IgD-negative memory B cell (primary cell): ENCODE measurements around the gene EYS. TPM values are rescaled to one million over a fixed set of nuclear protein-coding genes. Genes with fewer than 3 reads are reported as not detected.

Experiments used
- H3K27ac Mint-ChIP-seq, 3 donors: one replicate each; pipeline ENCODE4 v1.8.0; 2020 to 2022; ENCODE audit warnings: mild to moderate bottlenecking in 3 of 3, mixed read lengths in 3 of 3, moderate library complexity in 1 of 3
- H3K27me3 Mint-ChIP-seq: one replicate; pipeline ENCODE4 v1.8.0; 2021; ENCODE audit warnings: mixed read lengths
- H3K36me3 Mint-ChIP-seq: one replicate; pipeline ENCODE4 v1.8.0; 2020; ENCODE audit warnings: mild to moderate bottlenecking, mixed read lengths
- H3K4me1 Mint-ChIP-seq, 3 donors: one replicate each; pipeline ENCODE4 v1.8.0; 2020 to 2022; ENCODE audit warnings: mixed read lengths in 3 of 3, mild to moderate bottlenecking in 1 of 3
- H3K4me3 Mint-ChIP-seq, 4 donors: one replicate each; pipeline ENCODE4 v1.8.0; 2020 to 2022; ENCODE audit warnings: mild to moderate bottlenecking in 4 of 4, mixed read lengths in 4 of 4, moderate library complexity in 3 of 4
- H3K9me3 Mint-ChIP-seq, 3 donors: one replicate each; pipeline ENCODE4 v1.8.0; 2020 to 2021; ENCODE audit warnings: mixed read lengths in 3 of 3, mild to moderate bottlenecking in 1 of 3
- polyA plus RNA-seq: library from polyadenylated mRNA; unstranded; fragments of 300-500 nt; fragmentation: Illumina TruSeq; gene quantifications from one replicate; pipeline ENCODE4 v1.2.3, GENCODE V29; 2021

The EYS gene
- polyA plus RNA-seq, 1 donor from 2014 or later: 0.04 TPM

DNA sequence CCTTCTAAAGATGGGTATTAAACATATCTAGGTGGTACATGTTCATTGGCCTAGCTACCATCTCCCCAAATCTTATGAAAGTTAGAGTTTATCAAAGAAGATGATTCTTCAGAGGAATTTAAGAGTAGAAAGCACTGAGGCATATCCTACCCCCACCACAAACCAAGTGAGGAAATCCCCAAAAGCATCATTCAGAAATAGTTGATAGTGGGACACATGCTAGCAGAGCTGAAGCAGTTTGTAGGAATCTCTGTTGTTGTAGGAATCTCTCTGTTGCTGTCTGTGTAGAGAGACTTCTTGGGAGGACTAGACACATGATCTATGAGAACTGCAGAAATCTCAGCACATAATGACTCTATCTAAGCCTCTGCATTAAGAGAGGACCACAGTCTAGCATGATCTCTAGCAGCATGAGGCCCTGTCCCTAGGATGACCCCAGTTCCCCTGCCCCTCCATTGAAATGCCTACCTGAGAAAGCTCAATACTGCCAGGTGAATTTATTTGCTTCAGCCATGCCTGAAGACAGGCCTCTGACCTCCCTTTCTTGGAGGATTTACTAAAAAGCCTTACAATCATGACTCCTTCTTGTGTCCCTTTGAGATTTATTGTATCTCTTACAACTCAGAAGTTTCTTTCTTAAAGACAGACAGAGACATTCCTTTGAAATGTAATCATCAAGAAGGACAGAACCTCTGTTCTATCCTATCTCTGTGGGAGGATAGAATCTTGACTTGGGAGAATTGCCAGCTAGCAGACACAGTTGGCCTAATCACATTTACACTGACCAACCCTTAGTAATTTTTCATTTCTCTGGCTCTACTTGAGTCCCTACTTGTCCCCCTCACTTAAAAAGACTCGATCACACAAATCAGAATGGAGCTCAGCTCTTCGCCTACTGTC lies 1489.1 kb downstream of the EYS start:
- Mint-ChIP-seq H3K9me3 (peaks cover 0 to 4% (median 0%) of the 10 kb centered on the region in 3 donors), H3K4me1 (no peaks in the 10 kb centered on the region), H3K36me3 (no peaks in the 10 kb centered on the region), H3K4me3 (no peak overlapping the region), H3K27me3 (no peaks in the 10 kb centered on the region), H3K27ac (no peak overlapping the region)

GRCh38 chr6:64214373-64214772 lies 1492.7 kb downstream of the EYS start:
- peaks cover 0 to 4% (median 4%) of the 10 kb centered on the region in 3 donors for H3K9me3 Mint-ChIP-seq
- H3K27me3 Mint-ChIP-seq: no peaks in the 10 kb centered on the region
- no peak overlapping the region for H3K27ac Mint-ChIP-seq
- H3K4me1 Mint-ChIP-seq: no peaks in the 10 kb centered on the region
- H3K36me3 Mint-ChIP-seq: no peaks in the 10 kb centered on the region
- no peak overlapping the region for H3K4me3 Mint-ChIP-seq

DNA sequence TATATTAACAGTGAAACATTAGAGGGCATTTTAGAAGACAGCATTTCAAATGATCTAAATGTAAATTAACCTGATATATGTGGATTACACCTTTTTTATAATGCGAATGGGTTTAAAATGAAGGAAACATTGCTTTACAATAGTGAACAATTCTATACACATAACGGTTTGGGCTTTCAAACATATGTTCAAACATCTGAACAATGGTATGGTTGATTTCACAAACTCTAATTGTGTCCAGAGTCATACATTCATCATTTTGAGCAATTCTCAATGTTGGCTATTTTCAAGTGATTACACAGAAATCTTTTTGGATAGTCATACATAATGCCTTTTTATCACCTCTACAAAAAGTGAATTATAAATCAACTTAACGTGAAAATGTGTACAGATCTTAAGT lies 1493.3 kb downstream of the EYS start:
- no peaks in the 10 kb centered on the region for H3K36me3 Mint-ChIP-seq
- no peaks in the 10 kb centered on the region for H3K4me1 Mint-ChIP-seq
- H3K4me3 Mint-ChIP-seq: no peak overlapping the region
- H3K27ac Mint-ChIP-seq: no peak overlapping the region
- peaks cover 0 to 4% (median 0%) of the 10 kb centered on the region in 3 donors for H3K9me3 Mint-ChIP-seq
- H3K27me3 Mint-ChIP-seq: no peaks in the 10 kb centered on the region

GRCh38 chr6:64197246-64197645 lies 1509.8 kb downstream of the EYS start:
- H3K27me3 Mint-ChIP-seq: no peaks in the 10 kb centered on the region
- no peak overlapping the region for H3K27ac Mint-ChIP-seq
- H3K4me3 Mint-ChIP-seq: no peak overlapping the region
- H3K9me3 Mint-ChIP-seq: peaks cover 0 to 3% (median 0%) of the 10 kb centered on the region in 3 donors
- no peaks in the 10 kb centered on the region for H3K4me1 Mint-ChIP-seq
- no peaks in the 10 kb centered on the region for H3K36me3 Mint-ChIP-seq

DNA sequence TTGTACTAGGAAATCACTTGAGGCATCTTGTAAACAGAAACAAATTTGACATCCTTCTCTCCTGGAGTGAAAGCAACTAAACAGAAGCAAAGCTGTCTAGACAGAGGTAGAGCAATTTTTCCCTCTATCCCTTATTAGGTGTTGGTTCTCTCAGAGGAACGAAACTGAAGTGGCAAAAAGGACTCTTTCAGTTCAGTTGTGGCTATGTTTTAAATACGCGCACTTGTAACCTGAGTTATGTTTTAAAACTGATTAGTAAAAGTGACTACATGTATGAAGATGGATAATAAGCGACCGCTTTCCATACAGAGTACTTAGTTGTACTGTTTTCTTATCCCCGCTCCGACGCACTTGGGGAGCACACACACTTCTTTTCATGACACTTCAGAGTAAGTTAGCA lies 1520.4 kb downstream of the EYS start:
- no peaks in the 10 kb centered on the region for H3K27me3 Mint-ChIP-seq
- H3K4me1 Mint-ChIP-seq: no peaks in the 10 kb centered on the region
- no peak overlapping the region for H3K4me3 Mint-ChIP-seq
- H3K36me3 Mint-ChIP-seq: no peaks in the 10 kb centered on the region
- peaks cover 0 to 22% (median 0%) of the 10 kb centered on the region in 3 donors for H3K9me3 Mint-ChIP-seq
- no peak overlapping the region for H3K27ac Mint-ChIP-seq

- Mint-ChIP-seq H3K36me3 (no peaks in the 10 kb centered on the region), H3K27ac (no peak overlapping the region), H3K4me1 (no peaks in the 10 kb centered on the region), H3K4me3 (no peak overlapping the region), H3K9me3 (peaks cover 0 to 22% (median 0%) of the 10 kb centered on the region in 3 donors), H3K27me3 (no peaks in the 10 kb centered on the region)
Observed at GRCh38 chr6:64185621-64186020, 1521.4 kb downstream of the EYS start.

DNA sequence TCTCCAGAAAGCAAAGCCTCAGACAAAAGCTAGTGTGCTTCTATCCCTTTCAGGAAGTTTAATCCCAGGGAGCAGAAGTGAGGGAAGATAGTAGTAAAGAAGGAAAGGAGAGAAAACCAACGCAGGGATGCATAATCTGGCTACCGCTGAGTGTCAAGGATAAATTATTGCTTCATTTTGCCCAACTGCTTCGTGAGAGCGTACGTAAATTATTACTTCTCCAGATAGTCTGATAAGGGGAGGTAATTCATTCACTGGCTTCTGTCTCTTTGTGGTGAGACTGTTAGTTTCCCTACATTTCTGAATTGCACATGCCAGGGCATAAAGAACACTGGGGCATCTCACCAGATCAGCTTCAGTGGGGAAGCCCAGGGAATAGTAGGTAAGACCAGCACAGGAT lies 1531.7 kb downstream of the EYS start:
- H3K4me3 Mint-ChIP-seq: no peak overlapping the region

GRCh38 chr6:64170316-64170715 lies 1536.7 kb downstream of the EYS start:
- Mint-ChIP-seq H3K36me3 (no peaks in the 10 kb centered on the region), H3K27ac (no peak overlapping the region), H3K4me1 (no peaks in the 10 kb centered on the region), H3K9me3 (peaks cover 0 to 5% (median 0%) of the 10 kb centered on the region in 3 donors), H3K27me3 (no peaks in the 10 kb centered on the region), H3K4me3 (no peak overlapping the region)

More for the DNA sequence above, 1531.7 kb downstream of the EYS start:
- Mint-ChIP-seq H3K27ac (no peak overlapping the region), H3K4me1 (no peaks in the 10 kb centered on the region), H3K9me3 (peaks cover 0 to 8% (median 0%) of the 10 kb centered on the region in 3 donors), H3K27me3 (no peaks in the 10 kb centered on the region), H3K36me3 (no peaks in the 10 kb centered on the region)

DNA sequence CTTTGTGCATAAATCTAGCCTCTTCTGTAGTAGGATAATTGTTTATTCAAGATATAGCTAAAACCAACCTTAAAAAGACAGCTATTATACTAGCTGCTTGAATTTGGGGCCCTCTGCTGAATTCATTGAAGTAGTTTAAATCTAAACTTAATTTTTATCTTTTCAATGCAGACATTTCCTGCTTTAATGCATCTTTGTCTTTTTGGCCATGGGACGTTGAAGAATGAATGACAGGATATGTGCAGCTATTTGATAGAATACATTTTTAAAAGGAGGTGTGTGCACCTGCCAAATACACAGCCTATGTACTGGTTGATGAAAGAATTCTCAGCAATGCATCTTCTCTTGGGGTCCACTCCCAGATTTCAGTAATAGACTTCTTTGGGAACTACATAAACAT lies 1546.5 kb downstream of the EYS start:
- Mint-ChIP-seq H3K9me3 (peaks cover 1 to 16% (median 6%) of the 10 kb centered on the region in 3 donors), H3K4me3 (no peak overlapping the region), H3K27ac (no peak overlapping the region), H3K27me3 (no peaks in the 10 kb centered on the region), H3K36me3 (no peaks in the 10 kb centered on the region), H3K4me1 (no peaks in the 10 kb centered on the region)

GRCh38 chr6:64155063-64155462 lies 1552.0 kb downstream of the EYS start:
- H3K36me3 Mint-ChIP-seq: no peaks in the 10 kb centered on the region
- H3K9me3 Mint-ChIP-seq: peaks cover 0 to 12% (median 1%) of the 10 kb centered on the region in 3 donors
- no peaks in the 10 kb centered on the region for H3K27me3 Mint-ChIP-seq
- H3K4me3 Mint-ChIP-seq: no peak overlapping the region
- H3K27ac Mint-ChIP-seq: no peak overlapping the region
- H3K4me1 Mint-ChIP-seq: no peaks in the 10 kb centered on the region

DNA sequence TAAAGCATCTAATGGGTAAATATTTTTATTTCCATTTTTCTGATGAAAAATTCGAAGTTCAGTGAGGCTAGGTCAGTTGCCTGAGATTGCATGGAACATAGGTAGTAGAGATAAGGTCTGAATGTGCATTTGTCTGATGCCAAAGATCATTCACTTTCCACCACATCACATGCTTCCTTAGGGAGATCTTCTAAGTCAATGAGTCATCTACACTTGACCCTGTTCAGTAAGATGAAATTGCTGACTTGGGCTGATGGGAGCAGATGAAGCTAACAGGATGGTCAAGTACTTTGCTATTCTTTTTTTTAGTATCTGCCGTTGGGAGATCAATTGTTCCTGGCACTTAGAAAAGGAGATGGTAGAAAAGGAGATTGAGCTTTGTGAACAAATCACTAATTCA lies 1560.2 kb downstream of the EYS start:
- H3K4me1 Mint-ChIP-seq: no peaks in the 10 kb centered on the region
- H3K27ac Mint-ChIP-seq: no peak overlapping the region
- H3K9me3 Mint-ChIP-seq: peaks cover 0 to 2% (median 2%) of the 10 kb centered on the region in 3 donors
- H3K4me3 Mint-ChIP-seq: no peak overlapping the region
- H3K36me3 Mint-ChIP-seq: no peaks in the 10 kb centered on the region
- H3K27me3 Mint-ChIP-seq: no peaks in the 10 kb centered on the region

GRCh38 chr6:64146094-64146493 lies 1560.9 kb downstream of the EYS start:
- H3K4me1 Mint-ChIP-seq: no peaks in the 10 kb centered on the region
- H3K27me3 Mint-ChIP-seq: no peaks in the 10 kb centered on the region
- peaks cover 0 to 2% (median 2%) of the 10 kb centered on the region in 3 donors for H3K9me3 Mint-ChIP-seq
- H3K27ac Mint-ChIP-seq: peak overlapping the region in 1 of 3 donors; percentile 19
- no peaks in the 10 kb centered on the region for H3K36me3 Mint-ChIP-seq
- H3K4me3 Mint-ChIP-seq: no peak overlapping the region

DNA sequence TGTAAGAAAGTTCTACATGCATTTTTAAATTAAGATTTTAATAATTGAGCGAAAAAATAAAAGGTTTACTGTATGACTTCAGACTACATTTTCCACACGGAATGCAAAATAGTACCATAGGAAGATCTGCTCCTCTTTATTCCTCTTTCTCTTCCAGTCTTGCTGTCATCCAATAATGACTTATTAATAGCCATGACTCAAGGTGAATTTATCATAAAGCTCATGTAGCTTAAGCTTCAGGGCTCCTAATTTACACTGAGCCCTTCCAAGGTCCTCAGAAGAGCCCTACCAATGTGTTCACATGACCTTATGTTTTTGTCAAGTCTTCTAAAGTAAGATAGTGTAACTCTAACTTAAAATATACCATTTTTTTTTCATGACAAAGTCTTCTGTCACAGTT lies 1561.4 kb downstream of the EYS start:
- Mint-ChIP-seq H3K27me3 (no peaks in the 10 kb centered on the region), H3K36me3 (no peaks in the 10 kb centered on the region), H3K4me1 (no peaks in the 10 kb centered on the region), H3K4me3 (no peak overlapping the region), H3K27ac (peak overlapping the region in 1 of 3 donors; percentile 19), H3K9me3 (peaks cover 0 to 2% (median 2%) of the 10 kb centered on the region in 3 donors)

GRCh38 chr6:64143101-64143500 lies 1563.9 kb downstream of the EYS start:
- Mint-ChIP-seq H3K27ac (no peak overlapping the region), H3K4me3 (no peak overlapping the region), H3K9me3 (peaks cover 0 to 3% (median 2%) of the 10 kb centered on the region in 3 donors), H3K27me3 (no peaks in the 10 kb centered on the region), H3K36me3 (no peaks in the 10 kb centered on the region), H3K4me1 (no peaks in the 10 kb centered on the region)

- Mint-ChIP-seq H3K4me1 (no peaks in the 10 kb centered on the region), H3K27me3 (no peaks in the 10 kb centered on the region), H3K27ac (no peak overlapping the region), H3K36me3 (no peaks in the 10 kb centered on the region), H3K9me3 (peaks cover 0 to 6% (median 0%) of the 10 kb centered on the region in 3 donors), H3K4me3 (no peak overlapping the region)
Observed at GRCh38 chr6:64141680-64142079, 1565.3 kb downstream of the EYS start.
